ENCODE measurements around the gene C11orf68. TPM values are rescaled to one million over a fixed set of nuclear protein-coding genes. Genes with fewer than 3 reads are reported as not detected.

Gene C11orf68
- total RNA-seq (11.0 TPM), polyA plus RNA-seq (38.8 TPM)
- long read RNA-seq, donor 1, partial matches to known transcripts: 0 of 7 reads
- long read RNA-seq, donor 1, other reads (novel, unspliced or antisense): 0 of 7 reads
- long read RNA-seq, donor 2: 0 reads
- long read RNA-seq, donor 3, transcript C11orf68-201 (2 exons, 1,619 nt): minor isoform, 8 of 48 reads
- long read RNA-seq, donor 3, transcript C11orf68-203 (1 exons, 1,528 nt): major isoform, 21 of 48 reads
- long read RNA-seq, donor 3, transcript C11orf68-202 (2 exons, 1,559 nt): minor isoform, 19 of 48 reads
- long read RNA-seq, donor 3, partial matches to known transcripts: 0 of 48 reads
- long read RNA-seq, donor 3, other reads (novel, unspliced or antisense): 0 of 48 reads
- long read RNA-seq, donor 4, transcript C11orf68-202 (2 exons, 1,559 nt): major isoform, 14 of 23 reads
- long read RNA-seq, donor 4, transcript C11orf68-203 (1 exons, 1,528 nt): minor isoform, 6 of 23 reads
- long read RNA-seq, donor 4, partial matches to known transcripts: 0 of 23 reads
- long read RNA-seq, donor 4, other reads (novel, unspliced or antisense): 0 of 23 reads
- long read RNA-seq, donor 5, transcript C11orf68-203 (1 exons, 1,528 nt): major isoform, 27 of 732 reads
- long read RNA-seq, donor 5, transcript C11orf68-202 (2 exons, 1,559 nt): minor isoform, 15 of 732 reads
- long read RNA-seq, donor 5, transcript C11orf68-201 (2 exons, 1,619 nt): minor isoform, 8 of 732 reads
- long read RNA-seq, donor 5, partial matches to known transcripts: 682 of 732 reads
- long read RNA-seq, donor 5, other reads (novel, unspliced or antisense): 0 of 732 reads
- long read RNA-seq, donor 6, transcript C11orf68-201 (2 exons, 1,619 nt): minor isoform, 9 of 404 reads
- long read RNA-seq, donor 6, transcript C11orf68-202 (2 exons, 1,559 nt): major isoform, 13 of 404 reads
- long read RNA-seq, donor 6, partial matches to known transcripts: 373 of 404 reads
- long read RNA-seq, donor 6, other reads (novel, unspliced or antisense): 5 of 404 reads
- long read RNA-seq, donor 7, transcript C11orf68-202 (2 exons, 1,559 nt): minor isoform, 10 of 25 reads
- long read RNA-seq, donor 7, transcript C11orf68-203 (1 exons, 1,528 nt): major isoform, 12 of 25 reads
- long read RNA-seq, donor 7, partial matches to known transcripts: 0 of 25 reads
- long read RNA-seq, donor 7, other reads (novel, unspliced or antisense): 0 of 25 reads
- long read RNA-seq, donor 8, transcript C11orf68-203 (1 exons, 1,528 nt): minor isoform, 5 of 14 reads
- long read RNA-seq, donor 8, transcript C11orf68-202 (2 exons, 1,559 nt): major isoform, 7 of 14 reads
- long read RNA-seq, donor 8, partial matches to known transcripts: 0 of 14 reads
- long read RNA-seq, donor 8, other reads (novel, unspliced or antisense): 0 of 14 reads
- long read RNA-seq, donor 9, transcript C11orf68-202 (2 exons, 1,559 nt): major isoform, 8 of 12 reads
- long read RNA-seq, donor 9, partial matches to known transcripts: 0 of 12 reads
- long read RNA-seq, donor 9, other reads (novel, unspliced or antisense): 0 of 12 reads
- long read RNA-seq, donor 10, transcript C11orf68-203 (1 exons, 1,528 nt): major isoform, 14 of 34 reads
- long read RNA-seq, donor 10, transcript C11orf68-201 (2 exons, 1,619 nt): minor isoform, 6 of 34 reads
- long read RNA-seq, donor 10, transcript C11orf68-202 (2 exons, 1,559 nt): major isoform, 14 of 34 reads
- long read RNA-seq, donor 10, partial matches to known transcripts: 0 of 34 reads
- long read RNA-seq, donor 10, other reads (novel, unspliced or antisense): 0 of 34 reads

GRCh38 chr11:65918211-65919140 is at the start of gene C11orf68:
Gene C11orf68 (minus strand): TSS chr11:65919062. CDS start chr11:65919031, 31 bp downstream.
- 5% methylated on average over 77 of the region's 77 CpGs for WGBS
- peak in 2 of 9 donors; percentile 36 to 65 for DNase-seq (ENCODE audit: low read depth in 6 of 9, low spot score in 9 of 9)
- H3K36me3 ChIP-seq (ENCODE audit: control insufficient read depth in 2 of 2, insufficient read depth in 2 of 2, low read length in 1 of 2): peaks cover 19 to 37% of the 10 kb centered on the region in 2 donors
- peak within 1 kb of the TSS; percentile 73 to 93 for H3K27ac ChIP-seq (ENCODE audit: low read depth in 1 of 2, low read length in 1 of 2)
- no peaks in the 10 kb centered on the region for H3K27me3 ChIP-seq (ENCODE audit: control insufficient read depth in 2 of 2, insufficient read depth in 1 of 2, low read length in 1 of 2)
- peak within 1 kb of the TSS; percentile 88 to 89 for H3K4me3 ChIP-seq (ENCODE audit: low read length in 2 of 2)
- no peaks in the 10 kb centered on the region for H3K9me3 ChIP-seq (ENCODE audit: control insufficient read depth in 2 of 2, insufficient read depth in 1 of 2, low read length in 1 of 2)
- peaks cover 28 to 36% of the 10 kb centered on the region in 2 donors for H3K4me1 ChIP-seq (ENCODE audit: control insufficient read depth in 2 of 2, insufficient read depth in 2 of 2, low read length in 2 of 2)

GRCh38 chr11:65967329-65967934 is 48.6 kb upstream of the C11orf68 start:
- Histone ChIP-seq H3K36me3 (ENCODE audit: control insufficient read depth in 2 of 2, insufficient read depth in 2 of 2, low read length in 1 of 2) (peaks cover 73 to 75% of the 10 kb centered on the region in 2 donors), H3K9me3 (ENCODE audit: control insufficient read depth in 2 of 2, insufficient read depth in 1 of 2, low read length in 1 of 2) (no peaks in the 10 kb centered on the region), H3K27me3 (ENCODE audit: control insufficient read depth in 2 of 2, insufficient read depth in 1 of 2, low read length in 1 of 2) (no peaks in the 10 kb centered on the region), H3K4me1 (ENCODE audit: control insufficient read depth in 2 of 2, insufficient read depth in 2 of 2, low read length in 2 of 2) (peaks cover 8 to 10% of the 10 kb centered on the region in 2 donors), H3K27ac (ENCODE audit: low read depth in 1 of 2, low read length in 1 of 2) (no peak overlapping the region), H3K4me3 (ENCODE audit: low read length in 2 of 2) (no peak overlapping the region)
- WGBS: 99% methylated on average over 30 of the region's 30 CpGs
- no peak for DNase-seq (ENCODE audit: low read depth in 6 of 9, low spot score in 9 of 9)

- DNase-seq (ENCODE audit: low read depth in 6 of 9, low spot score in 9 of 9): no peak
- peaks cover 13 to 14% of the 10 kb centered on the region in 2 donors for H3K4me1 ChIP-seq (ENCODE audit: control insufficient read depth in 2 of 2, insufficient read depth in 2 of 2, low read length in 2 of 2)
- no peaks in the 10 kb centered on the region for H3K27me3 ChIP-seq (ENCODE audit: control insufficient read depth in 2 of 2, insufficient read depth in 1 of 2, low read length in 1 of 2)
- WGBS: 98% methylated on average over 36 of the region's 36 CpGs
- H3K36me3 ChIP-seq (ENCODE audit: control insufficient read depth in 2 of 2, insufficient read depth in 2 of 2, low read length in 1 of 2): peaks cover 66 to 67% of the 10 kb centered on the region in 2 donors
- no peaks in the 10 kb centered on the region for H3K9me3 ChIP-seq (ENCODE audit: control insufficient read depth in 2 of 2, insufficient read depth in 1 of 2, low read length in 1 of 2)
- no peak overlapping the region for H3K27ac ChIP-seq (ENCODE audit: low read depth in 1 of 2, low read length in 1 of 2)
- no peak overlapping the region for H3K4me3 ChIP-seq (ENCODE audit: low read length in 2 of 2)
Observed at GRCh38 chr11:65965986-65966762, 47.3 kb upstream of the C11orf68 start.

- Histone ChIP-seq H3K4me1 (ENCODE audit: control insufficient read depth in 2 of 2, insufficient read depth in 2 of 2, low read length in 2 of 2) (peaks cover 13 to 18% of the 10 kb centered on the region in 2 donors), H3K9me3 (ENCODE audit: control insufficient read depth in 2 of 2, insufficient read depth in 1 of 2, low read length in 1 of 2) (no peaks in the 10 kb centered on the region), H3K36me3 (ENCODE audit: control insufficient read depth in 2 of 2, insufficient read depth in 2 of 2, low read length in 1 of 2) (peaks cover 60 to 62% of the 10 kb centered on the region in 2 donors), H3K27me3 (ENCODE audit: control insufficient read depth in 2 of 2, insufficient read depth in 1 of 2, low read length in 1 of 2) (no peaks in the 10 kb centered on the region), H3K27ac (ENCODE audit: low read depth in 1 of 2, low read length in 1 of 2) (no peak overlapping the region), H3K4me3 (ENCODE audit: low read length in 2 of 2) (no peak overlapping the region)
- DNase-seq (ENCODE audit: low read depth in 6 of 9, low spot score in 9 of 9): no peak
- WGBS: 87% methylated on average over 10 of the region's 10 CpGs
Observed at GRCh38 chr11:65964906-65965305, 46.0 kb upstream of the C11orf68 start.

- Histone ChIP-seq H3K4me3 (ENCODE audit: low read length in 2 of 2) (peak overlapping the region; percentile 73 to 91), H3K9me3 (ENCODE audit: control insufficient read depth in 2 of 2, insufficient read depth in 1 of 2, low read length in 1 of 2) (no peaks in the 10 kb centered on the region), H3K4me1 (ENCODE audit: control insufficient read depth in 2 of 2, insufficient read depth in 2 of 2, low read length in 2 of 2) (peaks cover 13 to 32% of the 10 kb centered on the region in 2 donors), H3K27ac (ENCODE audit: low read depth in 1 of 2, low read length in 1 of 2) (peak overlapping the region; percentile 50 to 74), H3K27me3 (ENCODE audit: control insufficient read depth in 2 of 2, insufficient read depth in 1 of 2, low read length in 1 of 2) (no peaks in the 10 kb centered on the region), H3K36me3 (ENCODE audit: control insufficient read depth in 2 of 2, insufficient read depth in 2 of 2, low read length in 1 of 2) (peaks cover 34 to 35% of the 10 kb centered on the region in 2 donors)
- WGBS: 5% methylated on average over 13 of the region's 13 CpGs
- no peak for DNase-seq (ENCODE audit: low read depth in 6 of 9, low spot score in 9 of 9)
Observed at GRCh38 chr11:65962141-65962564, 43.3 kb upstream of the C11orf68 start.

GRCh38 chr11:65961267-65962140 is 42.6 kb upstream of the C11orf68 start, which contains the start of gene SART1:
Gene SART1 (plus strand): TSS chr11:65961734. CDS start chr11:65961781, 47 bp downstream.
- Histone ChIP-seq H3K4me3 (ENCODE audit: low read length in 2 of 2) (peak within 1 kb of the TSS; percentile 73 to 91), H3K9me3 (ENCODE audit: control insufficient read depth in 2 of 2, insufficient read depth in 1 of 2, low read length in 1 of 2) (no peaks in the 10 kb centered on the region), H3K27ac (ENCODE audit: low read depth in 1 of 2, low read length in 1 of 2) (peak within 1 kb of the TSS; percentile 93 to 96), H3K36me3 (ENCODE audit: control insufficient read depth in 2 of 2, insufficient read depth in 2 of 2, low read length in 1 of 2) (peaks cover 28 to 29% of the 10 kb centered on the region in 2 donors), H3K27me3 (ENCODE audit: control insufficient read depth in 2 of 2, insufficient read depth in 1 of 2, low read length in 1 of 2) (no peaks in the 10 kb centered on the region), H3K4me1 (ENCODE audit: control insufficient read depth in 2 of 2, insufficient read depth in 2 of 2, low read length in 2 of 2) (peaks cover 19 to 39% of the 10 kb centered on the region in 2 donors)
- WGBS: under 1% methylated on average over 97 of the region's 97 CpGs
- peak; percentile 94 to 99 (median 97) for DNase-seq (ENCODE audit: low read depth in 6 of 9, low spot score in 9 of 9)
